ENCODE data around the gene CDX2.

CDX2 gene

DNA sequence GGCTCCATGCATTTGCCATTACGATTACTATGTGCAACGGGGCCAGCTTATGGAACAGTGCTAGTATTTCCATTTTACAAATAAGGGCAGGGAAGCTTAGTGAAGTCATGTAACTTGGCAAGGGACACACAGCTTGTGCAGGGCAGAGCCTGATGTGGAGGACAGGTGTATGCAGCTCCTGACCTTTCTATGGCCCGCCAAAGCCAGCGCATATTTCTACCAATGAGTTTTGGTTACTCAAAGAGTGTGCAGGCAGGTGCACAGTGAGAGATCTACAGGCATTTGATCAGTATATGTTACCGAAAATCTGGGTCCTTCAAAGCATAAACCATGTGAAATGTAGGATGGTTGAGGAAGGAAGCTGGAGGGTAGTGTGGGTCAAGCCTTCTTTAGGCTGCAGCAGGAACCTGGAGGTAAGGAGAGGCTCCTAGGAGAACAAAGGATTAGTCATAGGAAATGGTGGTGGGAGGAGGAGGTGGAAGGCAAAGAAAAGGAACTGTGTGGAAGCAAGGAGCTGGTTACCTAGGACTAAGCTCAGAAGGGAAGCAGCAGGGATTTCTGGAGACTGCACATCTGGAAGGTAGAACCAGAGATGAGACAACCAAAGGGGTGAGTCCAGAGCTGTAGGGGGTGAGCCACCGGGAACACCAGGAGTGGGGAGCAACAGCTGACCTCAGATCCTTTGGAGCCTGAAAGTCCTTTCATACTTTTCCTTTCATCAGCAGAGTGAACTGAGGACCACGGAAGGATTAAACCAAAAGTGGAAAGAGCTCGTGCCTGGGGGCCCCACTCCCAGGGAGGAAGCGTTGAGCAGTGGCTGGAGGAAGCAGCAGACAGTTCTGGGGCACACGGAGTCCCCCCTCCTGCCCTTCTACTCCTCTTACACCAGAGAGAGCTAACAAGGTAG lies 53.6 kb downstream of the CDX2 start:
- peak; percentile 42 for DNase-seq (ENCODE audit: low spot score)

GRCh38 chr13:27913160-27913559 lies 56.0 kb downstream of the CDX2 start:
- no peak for DNase-seq (ENCODE audit: low spot score)

DNA sequence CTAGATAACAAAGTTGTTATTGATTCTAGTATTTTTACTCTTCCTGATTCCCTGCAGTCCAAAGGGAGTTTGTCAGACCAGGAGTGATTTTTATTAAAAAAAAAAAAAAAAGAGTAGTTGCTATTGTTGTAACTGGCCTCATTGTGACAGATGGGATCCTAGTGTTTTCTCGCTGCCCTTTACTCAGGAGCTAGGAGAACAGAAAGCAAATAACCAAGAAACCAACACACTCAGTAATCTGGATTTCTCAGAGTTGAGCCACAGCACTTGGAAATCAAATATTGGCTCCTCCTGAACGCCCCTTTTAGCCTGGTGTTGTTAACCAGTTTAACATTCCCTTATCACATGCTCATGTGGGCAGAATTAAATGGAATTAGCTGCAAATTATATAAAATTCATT lies 57.6 kb downstream of the CDX2 start:
- no peak for DNase-seq (ENCODE audit: low spot score)
